CD4-positive, alpha-beta T cell treated with Interleukin-17A for 4 hours (primary cell): ENCODE data around the gene FNBP1.
"Not testable (repeated sequence)": the region's sequence is repeated elsewhere in the genome, so short reads cannot be mapped to it uniquely, and the experiment has no call there.

Source experiments
- DNase-seq: peaks from one replicate; pipeline ENCODE4 v3.0.0-alpha.2; 2020; ENCODE audit warnings: mixed read lengths

Gene FNBP1

DNA sequence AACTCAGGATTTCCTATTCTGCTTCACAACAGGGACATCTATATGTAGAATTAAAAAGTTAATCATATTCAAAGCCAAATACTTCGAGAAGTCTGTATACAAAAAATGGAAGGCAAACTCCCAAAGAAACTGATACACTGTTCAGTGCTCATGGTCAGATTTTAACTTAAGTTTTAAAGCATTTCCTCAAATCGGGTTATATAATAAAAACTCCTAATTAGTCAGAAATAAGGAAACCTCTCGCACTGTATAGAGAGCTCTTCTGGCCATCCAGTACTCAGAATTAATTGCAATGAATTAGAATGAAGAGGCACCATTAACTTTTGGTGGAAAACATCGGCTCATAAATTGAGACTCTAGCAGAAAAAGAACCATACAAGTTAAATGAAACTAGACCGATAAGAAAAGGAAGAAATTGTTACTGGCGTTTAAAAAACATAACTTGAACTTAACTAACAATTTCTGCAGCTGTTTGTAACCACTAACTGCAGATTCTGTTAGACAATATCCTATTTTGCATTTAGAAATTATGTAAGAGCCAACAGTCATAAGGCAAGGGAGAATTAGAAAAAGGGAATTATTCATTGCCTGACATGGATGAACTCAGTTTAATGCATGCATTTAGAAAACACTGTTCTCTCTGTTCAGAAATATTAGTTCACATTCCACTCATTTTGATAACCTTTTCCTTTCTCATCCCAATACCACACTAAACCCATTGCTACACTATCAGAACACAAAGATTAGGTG is 96.6 kb downstream of the FNBP1 start:
- DNase-seq: no peak

- no peak for DNase-seq
Measured at GRCh38 chr9:129945314-129945713, 97.7 kb downstream of the FNBP1 start.

DNA sequence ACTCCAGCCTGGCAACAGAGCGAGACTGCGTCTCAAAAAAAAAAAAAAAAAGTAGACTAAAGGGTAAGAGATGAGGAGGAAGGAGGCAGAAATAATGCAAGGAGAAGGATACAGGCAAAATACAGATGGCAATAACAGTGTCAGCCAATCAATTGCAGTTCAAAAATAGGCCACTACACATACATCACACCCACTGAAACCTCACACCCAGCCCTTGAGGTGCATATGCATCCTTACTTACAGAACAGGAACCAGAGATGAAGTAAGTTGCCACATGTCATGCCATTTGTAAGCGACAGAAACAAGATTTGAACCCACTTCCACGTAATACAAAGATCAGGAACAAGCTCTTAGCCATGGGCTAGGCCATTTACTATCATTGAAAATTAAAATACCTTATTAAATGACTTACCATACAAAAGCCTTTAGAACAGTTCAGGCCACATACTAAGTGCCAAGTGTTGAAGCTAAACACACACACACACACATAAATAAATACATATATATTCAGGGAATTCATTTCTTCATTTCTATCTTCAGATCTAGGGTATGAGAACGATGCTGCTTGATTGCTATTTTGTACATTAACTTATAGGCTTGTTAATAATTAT is 98.4 kb downstream of the FNBP1 start:
- DNase-seq: peak; percentile 62

DNA sequence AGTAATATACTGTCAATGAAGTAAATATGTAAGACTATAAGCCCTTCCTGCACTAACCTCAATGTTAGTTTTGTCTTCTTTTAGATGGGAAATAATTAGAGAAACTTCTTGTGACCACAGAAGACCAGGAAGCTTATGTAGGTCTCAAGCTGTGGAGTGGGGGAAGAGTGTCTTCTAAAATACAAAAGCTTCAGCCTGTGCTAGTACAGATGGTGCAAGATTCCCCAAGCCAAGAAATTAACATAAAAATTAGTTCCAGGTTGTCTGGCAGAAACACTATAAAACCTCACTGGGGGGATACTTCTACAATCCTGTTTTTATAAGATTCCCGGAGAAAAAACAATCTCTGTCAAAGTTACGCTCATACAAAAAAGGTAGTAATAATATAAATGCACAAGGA is 103.6 kb downstream of the FNBP1 start:
- no peak for DNase-seq

DNA sequence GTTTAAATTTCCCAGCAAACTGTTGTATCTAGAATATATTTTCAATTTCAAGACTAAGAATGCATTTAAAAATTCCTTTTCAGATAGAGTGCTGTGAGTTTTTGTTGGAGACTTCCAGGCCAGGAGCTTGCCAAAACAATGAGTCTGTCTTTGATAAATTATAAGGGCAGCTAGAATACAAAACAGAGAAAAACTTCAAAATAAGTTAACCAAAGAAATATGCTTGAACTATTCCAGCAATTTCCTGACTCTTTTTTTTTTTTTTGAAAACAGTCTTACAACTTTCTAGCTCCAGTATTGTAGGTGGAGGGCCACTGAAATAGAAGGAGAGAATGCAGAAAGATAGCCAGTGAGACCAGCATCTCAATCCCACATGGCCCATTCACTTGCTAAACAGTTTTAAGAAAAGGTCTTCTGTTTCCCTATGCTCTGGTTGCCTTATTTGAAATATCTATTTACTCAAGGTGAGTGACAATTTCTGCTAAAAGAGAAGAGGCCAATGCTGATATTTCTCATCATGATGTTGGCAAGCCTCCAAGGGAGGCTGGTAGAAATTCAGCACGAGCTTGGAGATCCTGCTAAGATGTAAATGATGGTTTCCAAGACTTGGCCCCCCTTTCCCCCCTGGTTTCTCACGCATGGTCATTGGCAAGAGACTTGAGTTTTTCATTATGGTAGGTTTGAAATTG is 104.6 kb downstream of the FNBP1 start:
- peak; percentile 37 for DNase-seq

DNA sequence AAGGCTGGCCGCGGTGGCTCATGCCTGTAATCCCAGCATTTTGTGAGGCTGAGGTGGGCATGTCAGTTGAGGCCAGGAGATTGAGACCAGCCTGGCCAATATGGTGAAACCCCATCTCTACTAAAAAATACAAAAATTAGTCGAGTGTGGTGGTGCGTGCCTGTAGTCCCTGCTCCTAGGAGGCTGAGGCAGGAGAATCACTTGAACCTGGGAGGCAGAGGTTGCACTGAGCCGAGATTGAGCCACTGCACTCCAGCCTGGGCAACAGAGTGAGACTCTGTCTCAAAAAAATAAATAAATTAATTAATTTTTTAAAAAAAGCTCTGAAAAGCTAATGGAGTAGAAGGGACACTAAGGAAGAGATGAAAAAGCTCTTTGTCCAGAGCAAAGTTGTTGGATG is 105.1 kb downstream of the FNBP1 start:
- not testable (repeated sequence) for DNase-seq

DNA sequence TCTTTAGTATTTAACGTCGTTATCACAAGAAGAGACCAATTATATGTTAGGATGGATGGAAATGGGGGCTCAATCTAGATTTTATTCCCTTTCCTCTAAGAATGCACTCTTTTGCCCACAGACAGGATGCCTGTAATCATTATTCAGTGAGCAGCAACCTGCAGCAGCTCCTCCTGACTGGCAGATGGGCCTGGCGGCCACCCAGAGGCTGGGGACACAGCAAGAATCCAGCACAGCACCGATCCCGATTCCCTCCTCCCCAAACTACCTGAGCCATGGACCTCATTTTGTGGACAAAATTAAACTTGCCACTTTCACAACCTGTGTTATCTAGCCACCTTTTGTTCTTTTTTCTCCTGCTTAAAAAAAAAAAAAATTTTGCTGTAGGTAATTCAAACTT is 106.8 kb downstream of the FNBP1 start:
- DNase-seq: no peak

- DNase-seq: no peak
Measured at GRCh38 chr9:129934780-129935179, 108.2 kb downstream of the FNBP1 start.

DNA sequence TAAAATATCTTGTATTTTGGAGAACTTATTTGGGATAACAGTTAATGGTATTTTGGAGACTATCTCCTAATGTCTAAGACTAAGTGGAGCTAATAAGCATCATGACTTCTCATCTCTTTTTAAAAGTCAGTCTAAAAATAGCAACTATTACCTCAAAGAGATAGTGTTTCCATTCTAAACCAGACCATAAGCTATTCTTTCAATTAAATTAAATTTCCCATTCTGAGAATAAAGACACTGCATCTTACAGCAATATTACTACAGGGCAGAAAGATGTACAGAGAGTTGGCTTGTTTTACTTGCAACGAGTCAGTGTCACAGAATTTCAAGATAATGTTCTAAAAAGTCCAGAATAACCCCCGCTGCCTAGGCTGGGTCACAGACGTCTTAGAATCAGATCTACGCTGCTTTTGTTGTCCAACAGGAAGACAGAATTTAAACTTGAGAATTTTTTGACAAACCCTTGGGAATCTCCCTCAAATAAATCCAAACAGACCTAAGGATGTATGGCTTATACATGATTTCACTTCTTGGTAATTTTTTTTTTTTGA is 108.9 kb downstream of the FNBP1 start:
- no peak for DNase-seq

DNA sequence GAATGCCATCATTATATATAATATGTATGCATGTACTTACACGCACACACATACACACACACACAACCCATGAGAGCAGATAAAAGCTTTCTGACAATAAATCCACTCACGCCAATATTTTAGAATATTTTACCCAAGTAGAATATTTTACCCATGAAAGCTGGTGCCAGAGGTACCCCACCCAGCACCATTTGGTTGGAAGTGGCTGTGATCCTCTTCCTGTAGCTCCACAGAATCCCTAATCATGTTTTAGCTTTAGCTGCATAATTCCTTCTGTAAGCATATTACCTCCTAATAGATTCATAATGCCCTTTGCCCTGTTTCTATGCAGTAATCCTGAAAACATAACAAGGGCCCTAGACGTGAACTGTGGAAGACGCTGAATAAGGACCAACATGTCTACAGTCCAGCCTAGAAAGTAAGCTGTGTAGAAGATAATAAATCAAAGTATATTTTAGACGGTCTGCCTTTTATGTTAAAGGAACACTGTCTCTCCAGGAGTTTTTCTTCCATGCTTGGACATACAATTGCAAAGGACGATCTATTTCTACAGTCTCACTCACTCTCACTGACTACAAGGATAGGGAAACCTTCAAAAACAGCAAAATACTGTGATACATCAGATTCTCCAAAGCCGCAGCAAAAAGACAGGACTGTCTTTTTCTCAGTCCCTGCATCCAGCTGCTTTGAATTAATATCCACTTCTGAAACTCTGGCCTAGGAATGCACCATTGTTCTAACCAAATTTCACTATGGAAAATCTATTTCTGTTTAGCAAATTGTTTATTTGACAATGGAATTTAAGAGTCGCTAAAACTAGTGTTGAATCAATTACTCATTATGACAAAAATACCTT is 109.6 kb downstream of the FNBP1 start:
- DNase-seq: no peak

DNA sequence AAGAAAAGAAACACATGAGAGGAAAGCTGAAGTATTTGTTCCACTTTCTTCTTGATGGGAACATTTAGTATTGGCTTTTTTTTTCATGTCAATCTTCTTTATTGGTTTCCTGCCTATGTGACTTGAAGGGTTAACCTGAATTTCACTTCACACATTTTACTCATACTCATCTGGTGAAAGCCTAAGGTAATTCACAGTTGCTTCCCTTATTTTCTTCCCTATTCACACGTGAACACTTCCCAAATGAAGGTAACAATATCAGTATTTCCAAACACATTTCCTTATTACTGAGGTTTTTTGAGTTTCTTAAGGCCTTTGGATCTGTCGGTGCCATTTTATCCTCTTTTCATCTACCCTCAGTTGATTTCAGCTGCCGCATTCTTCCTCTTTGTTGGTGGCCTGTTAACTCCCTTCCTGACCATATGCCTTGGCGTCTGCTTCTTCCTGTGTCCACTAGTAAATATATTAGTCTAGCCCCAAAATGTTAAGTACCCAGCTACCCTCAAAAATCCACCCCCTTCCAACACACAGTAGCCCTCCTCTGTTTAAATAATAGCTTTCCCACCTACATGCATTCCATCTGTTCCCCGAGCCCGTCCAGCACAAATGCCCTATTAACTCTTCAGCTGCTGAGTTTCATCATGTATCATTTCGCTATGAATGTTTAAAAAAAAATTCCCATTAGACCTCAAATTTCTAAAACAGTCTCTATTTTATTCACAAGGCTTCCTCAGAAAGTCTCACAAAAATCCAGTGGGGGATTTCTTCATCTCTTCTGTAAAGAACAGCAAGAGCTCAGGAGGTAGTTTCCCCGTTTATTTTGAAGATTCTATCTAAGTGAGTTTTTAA is 110.5 kb downstream of the FNBP1 start:
- DNase-seq: no peak

DNA sequence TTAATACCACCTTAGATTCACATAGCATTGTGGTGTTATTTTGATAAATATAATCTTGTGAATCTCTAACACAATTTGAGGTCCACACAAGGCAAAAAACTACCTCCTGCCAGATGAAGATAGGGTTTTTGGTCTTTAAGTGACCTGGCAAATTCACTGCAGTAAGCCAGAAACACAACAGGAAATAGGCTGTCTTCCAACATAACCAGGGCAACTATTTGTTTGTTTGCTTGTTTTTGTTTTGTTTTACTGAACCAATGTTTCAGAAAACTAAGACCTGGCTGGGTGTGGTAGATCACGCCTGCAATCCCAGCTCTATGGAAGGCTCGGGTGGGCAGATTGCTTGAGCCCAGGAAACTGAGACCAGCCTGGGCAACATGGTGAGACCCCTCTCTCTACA is 112.2 kb downstream of the FNBP1 start:
- no peak for DNase-seq

DNA sequence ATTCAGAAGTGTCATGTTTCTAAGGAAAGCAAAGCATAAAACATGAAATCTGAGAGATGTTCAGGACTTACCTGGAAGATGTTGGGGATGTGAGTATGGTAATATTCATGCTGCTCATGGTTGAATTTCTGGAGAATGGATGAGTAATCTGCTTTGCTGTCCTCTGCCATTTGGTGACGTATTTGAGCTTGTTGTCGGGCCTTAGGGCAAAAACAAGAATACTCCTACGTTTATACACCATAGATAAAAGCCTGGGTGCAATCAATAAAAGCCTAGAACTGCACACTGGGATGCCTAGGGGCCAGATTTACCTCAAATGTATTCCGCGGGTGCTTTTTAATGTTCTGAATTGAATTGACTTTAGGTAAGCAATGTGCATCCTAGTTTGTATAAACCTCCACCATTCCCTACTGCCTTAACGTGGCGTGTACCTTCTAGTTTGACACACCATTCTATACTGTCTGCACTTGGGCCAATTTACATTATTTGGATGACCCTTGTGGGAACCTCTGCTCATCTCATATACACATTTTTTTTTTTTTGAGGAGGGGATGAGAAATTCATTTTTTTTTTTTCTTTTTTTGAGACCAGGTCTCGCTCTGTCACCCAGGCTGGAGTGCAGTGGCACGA is 113.4 kb downstream of the FNBP1 start:
- no peak for DNase-seq

DNA sequence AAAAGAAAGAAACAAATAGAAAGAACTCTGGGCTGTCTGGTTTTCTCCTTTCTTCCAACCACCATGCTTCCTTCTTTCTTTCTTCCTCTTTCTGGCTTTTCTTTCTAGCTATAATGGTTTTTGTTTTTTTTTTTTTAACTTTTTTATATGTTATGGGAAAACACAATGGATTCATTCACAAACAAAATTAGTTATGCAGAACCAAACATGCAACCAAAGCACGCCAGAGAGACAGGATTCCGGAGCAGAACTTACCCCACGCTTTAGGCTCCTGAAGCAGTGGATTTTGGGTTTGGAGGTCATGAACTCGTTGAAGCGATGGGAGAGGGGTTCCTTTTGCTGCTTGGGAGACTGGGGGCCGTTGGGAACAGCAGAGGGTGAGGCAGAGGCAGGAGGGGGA is 119.4 kb downstream of the FNBP1 start:
- no peak for DNase-seq

DNA sequence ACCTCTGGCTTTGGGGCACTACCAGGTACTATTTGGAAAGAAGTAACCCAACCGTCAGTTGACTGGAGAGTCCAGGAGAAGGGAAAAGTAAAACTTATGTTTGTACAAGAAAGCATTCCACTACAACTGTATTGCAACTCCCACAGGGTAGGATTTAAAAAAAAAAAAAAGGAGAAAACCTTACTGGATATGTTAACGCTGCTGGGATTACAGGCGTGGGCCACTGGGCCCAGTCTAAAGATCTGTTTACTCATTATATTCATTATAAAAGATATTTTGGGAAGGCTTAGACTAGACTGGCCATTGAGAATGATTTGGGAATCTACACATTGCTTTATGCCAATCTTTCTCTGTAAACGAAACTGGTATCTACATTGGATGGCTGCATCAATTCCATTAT is 121.1 kb downstream of the FNBP1 start:
- no peak for DNase-seq

DNA sequence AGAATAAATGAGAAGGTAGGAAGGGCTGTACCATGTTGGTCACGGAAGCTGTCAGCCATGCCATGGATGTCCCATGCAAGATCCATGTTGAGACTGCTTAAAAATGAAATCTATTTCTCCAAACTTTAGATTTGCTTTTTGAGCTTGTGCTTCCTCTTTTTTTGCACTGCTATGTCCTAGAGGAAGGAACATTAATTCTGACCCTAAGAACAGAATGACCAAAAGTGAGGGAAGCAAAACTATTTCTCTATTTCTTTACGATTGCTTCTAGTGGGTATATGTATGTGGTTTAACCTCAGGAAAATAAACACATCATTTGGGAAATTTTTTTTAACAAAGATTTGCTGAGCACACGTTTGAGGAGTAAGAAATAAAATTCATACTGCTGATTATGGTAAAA is 123.1 kb downstream of the FNBP1 start:
- DNase-seq: no peak

GRCh38 chr9:129919277-129919676 is 123.7 kb downstream of the FNBP1 start:
- no peak for DNase-seq

GRCh38 chr9:129918296-129918950 is 124.6 kb downstream of the FNBP1 start:
- no peak for DNase-seq

DNA sequence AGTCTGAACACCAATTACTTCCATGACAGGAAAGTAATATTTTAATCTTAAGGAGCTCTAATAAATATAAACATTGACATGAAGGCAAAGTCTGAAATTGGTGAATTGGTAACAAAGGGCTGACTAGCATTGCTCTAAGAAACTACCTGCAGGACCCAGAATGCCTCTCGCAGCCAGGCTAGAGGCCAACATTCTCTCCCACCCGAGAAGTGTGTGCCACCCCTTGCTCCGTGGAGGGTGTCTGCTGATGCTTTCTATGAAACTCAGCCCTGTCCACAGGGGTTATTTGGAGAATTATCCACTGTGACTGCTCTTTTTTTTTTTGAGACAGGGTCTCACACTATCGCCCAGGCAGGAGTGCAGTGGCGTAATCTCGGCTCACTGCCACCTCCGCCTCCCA is 126.3 kb downstream of the FNBP1 start:
- DNase-seq: no peak

DNA sequence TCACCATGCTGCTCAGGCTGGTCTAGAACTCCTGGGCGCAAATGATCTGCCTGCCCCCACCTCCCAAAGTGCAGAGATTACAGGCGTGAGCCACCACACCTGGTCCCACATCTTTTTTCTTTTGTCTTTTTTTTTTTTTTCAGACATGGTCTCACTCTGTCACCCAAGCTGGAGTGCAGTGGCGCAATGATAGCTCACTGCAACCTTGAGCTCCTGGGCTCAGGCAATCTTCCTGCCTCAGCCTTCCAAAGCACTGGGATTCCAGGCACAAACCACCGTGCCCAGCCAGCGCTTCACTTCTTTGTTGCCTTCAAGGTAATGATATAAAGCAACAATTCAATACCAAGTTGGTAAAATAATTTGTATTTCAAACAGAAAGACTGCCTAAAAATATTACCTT is 128.9 kb downstream of the FNBP1 start:
- no peak for DNase-seq
